HG02943 (cell line): Measurements from ENCODE around the gene MYL7.
"Not testable (repeated sequence)": the region's sequence is repeated elsewhere in the genome, so short reads cannot be mapped to it uniquely, and the experiment has no call there.

Experiments
- ATAC-seq: cut with Tn5 transposase; IDR thresholded peaks from one replicate; pipeline ENCODE4 v1.9.1; 2021; ENCODE audit warnings: mild to moderate bottlenecking, low read depth, moderate library complexity; ENCODE audit not compliant: unreplicated experiment

MYL7 gene

DNA sequence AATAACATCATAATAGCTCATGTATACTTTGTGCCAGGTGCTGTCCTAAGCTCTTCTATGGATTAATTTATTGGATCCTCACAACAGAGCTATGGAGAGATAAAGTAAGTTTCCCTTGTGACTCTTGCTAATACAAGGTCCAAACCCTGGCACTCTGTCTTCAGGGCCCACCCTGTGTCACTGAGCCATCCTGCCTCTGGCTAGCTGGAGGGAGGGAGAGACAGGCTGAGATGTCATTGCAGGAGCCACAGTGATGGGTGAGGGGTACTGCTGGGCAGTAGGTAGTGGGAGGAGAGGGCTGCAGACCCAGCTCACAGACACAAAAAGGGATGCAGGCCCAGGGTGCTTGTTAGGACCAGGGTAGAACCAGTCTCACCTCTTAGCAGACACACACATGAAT lies 31.2 kb upstream of the MYL7 start:
- ATAC-seq, result no peak

GRCh38 chr7:44171901-44172300 lies 30.8 kb upstream of the MYL7 start:
- ATAC-seq, result not testable (repeated sequence)

GRCh38 chr7:44167920-44168319 lies 26.8 kb upstream of the MYL7 start:
- ATAC-seq, result no peak

DNA sequence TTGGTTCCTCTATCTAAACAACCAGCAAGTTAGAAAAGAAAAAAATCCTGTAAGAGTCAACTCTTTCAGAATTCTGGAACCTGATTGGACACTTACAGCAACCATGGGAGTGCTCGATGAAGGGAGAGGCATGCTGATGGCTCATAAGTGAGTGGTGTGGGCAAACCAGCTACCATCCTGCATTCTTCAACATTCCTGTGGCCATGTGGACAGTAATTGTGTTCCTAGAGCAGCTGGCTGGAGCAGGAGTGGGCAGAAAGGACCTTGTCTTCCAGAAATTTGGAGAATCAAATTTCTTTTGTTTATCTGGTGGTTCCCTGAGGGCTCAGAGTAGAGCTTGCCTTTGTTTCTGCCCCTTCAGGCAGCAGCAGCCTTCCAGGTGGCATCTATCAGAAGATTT lies 22.5 kb upstream of the MYL7 start:
- no peak for ATAC-seq

GRCh38 chr7:44162785-44163395 lies 21.8 kb upstream of the MYL7 start:
- no peak for ATAC-seq

DNA sequence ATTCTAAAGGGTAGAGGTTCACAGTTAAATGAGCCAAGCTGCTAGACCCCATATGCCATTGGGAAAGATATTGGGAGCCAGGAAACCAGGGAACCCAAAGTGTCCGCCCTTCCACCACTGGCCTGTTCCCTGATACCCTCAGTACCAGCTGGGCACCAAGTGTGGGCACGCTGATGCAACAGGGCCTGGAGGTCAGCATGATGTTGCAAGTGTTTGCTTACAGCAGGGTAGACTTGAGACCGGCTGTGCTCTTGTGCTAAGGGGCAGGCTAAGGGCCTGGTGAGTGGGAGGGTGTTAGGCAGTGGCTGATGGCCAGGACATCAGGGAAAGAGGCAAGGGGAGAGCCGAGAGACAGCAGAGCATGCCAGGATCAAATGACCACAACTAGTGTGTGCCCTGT lies 21.0 kb upstream of the MYL7 start:
- no peak for ATAC-seq

DNA sequence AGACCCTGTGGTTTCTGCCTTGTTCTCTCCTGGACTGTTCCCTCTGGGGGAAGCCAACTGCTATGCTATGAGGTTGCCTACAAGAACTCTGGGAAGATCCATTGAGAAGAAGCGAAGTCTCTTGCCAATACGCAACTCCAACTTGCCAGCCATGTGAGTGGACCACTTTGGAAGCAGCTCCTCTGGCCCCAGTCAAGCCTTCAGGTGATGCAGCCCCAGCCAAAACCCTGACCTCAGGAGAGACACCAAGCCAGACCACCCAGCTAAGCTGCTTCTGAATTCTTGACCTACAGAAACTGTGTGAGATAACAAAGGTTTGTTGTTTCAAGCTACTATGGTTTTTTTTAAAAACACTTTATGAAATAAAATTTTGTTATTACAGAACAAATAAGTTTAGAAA lies 20.2 kb upstream of the MYL7 start:
- ATAC-seq, result no peak

- no peak for ATAC-seq
These were observed 18.9 kb upstream of the MYL7 start for GRCh38 chr7:44159824-44160630.

DNA sequence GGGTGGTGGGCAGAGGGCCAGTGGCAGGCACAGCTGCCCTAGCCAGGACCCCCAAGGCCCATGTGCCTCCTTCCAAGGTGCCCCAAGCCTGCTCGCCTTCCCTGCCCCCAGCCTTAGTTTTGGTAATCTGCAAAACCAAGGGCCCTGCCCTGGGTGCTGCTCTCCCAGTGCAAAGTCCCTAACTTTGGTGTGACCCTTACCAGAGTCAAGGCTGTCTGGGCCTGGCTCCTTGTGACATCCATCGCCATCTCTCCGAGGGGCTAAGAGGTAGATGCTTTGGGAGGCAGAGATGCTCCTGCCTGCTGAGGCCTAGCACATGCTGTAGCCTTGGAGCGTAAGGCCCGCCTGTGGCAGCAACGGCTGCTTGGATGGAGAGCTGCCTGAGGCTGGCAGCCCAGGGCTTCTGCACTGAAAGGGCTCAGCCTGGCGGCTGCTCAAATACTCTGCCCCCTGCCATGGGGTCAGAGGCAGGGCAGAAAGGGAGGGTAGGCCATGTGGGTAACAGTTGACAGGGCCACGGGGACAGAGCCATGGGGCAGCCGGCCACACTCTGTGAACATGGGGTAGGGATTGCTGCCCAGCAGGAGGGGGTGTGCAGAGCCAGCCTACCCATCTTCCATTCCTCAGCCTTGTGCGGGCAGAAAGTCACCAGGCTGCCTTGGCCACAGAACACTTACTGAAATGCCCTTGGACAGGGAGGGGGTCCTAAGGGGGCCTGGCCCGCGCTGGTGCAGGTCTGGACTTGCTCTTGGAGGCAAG lies 17.9 kb upstream of the MYL7 start:
- no peak for ATAC-seq

- ATAC-seq, result no peak
These were observed 17.2 kb upstream of the MYL7 start for GRCh38 chr7:44158096-44158872.

GRCh38 chr7:44157116-44158080 lies 16.3 kb upstream of the MYL7 start:
- ATAC-seq, result no peak

- no peak for ATAC-seq
These were observed 15.4 kb upstream of the MYL7 start for GRCh38 chr7:44156453-44157010.

DNA sequence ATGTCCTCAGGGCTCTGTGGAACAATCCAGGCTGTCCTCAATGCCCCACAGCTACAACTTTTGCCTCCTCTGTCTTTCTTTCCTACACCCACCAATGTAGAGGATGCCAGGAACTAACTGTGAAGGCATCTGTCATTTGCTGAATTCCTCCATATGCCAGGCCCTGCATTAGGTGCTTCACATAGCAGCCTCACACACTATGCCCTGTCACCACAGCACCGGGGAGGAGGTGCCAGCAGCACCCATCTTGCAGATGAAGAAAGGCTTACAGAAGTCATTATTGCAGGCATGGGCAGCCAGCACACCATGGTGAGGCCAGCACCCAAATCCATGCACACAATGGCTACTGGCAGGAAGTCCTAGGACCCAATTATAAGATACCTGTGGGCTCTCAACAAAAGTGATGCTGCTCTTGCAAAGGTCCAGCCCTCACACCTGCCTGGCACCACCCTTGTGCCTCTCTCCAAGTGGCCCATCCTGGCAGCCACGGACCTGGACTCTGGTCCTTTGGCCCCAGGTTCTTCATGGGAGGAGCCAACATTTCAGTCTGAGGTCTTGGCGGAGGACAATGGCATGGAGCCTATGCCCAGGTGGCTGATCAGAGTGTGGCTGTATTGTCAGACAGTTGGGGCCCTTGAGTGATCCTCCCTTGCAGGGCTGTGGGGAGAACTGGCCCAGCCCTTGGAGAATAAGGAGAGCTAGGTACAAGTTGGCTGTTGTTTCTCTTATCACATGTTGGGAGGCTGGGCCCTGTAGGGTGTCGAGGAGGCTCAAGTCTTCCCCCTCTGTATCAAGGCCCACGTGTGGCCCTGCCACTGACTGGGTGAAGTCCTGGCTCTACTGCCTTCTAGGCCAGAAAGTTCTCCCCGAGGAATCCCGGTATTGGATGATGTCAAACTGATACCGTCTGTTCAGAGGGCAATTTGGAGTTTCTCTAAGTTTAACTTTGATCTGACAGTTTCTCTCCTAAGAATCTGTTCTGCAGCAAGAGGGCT lies 14.4 kb upstream of the MYL7 start:
- no peak for ATAC-seq

DNA sequence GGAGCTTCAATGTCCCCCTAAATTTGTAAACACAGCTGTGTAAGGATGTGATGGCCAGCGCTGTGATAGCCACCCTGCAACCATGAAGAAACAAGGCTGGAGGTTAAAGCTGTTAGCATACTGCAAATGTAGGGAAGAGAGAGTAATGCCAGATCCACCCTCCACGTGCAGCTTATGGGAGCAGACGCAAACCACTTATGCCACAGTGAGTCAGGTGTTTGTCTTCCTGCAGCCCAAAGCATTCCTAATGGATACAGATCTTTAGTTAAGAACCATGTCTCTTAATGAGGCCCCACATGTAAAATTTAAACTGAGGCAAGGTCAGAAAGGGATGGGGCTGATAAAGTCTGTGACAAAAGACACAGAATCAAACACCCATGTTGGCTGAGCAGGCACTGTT lies 13.6 kb upstream of the MYL7 start:
- ATAC-seq, result no peak

GRCh38 chr7:44153948-44154335 lies 12.8 kb upstream of the MYL7 start:
- no peak for ATAC-seq

- no peak for ATAC-seq
These were observed 12.1 kb upstream of the MYL7 start for GRCh38 chr7:44152971-44153947.

- no peak for ATAC-seq
These were observed 10.8 kb upstream of the MYL7 start for GRCh38 chr7:44151956-44152355.
